Mammary epithelial cell (primary cell): Measurements from ENCODE around the gene KIF21B.

ENCODE experiments used
- EZH2 ChIP-seq: IDR thresholded peaks from 2 replicates; pipeline ENCODE4 v1.6.1; 2012; ENCODE audit warnings: low read length, inconsistent platforms, borderline replicate concordance
- TF ChIP-seq, protein P1 (sequence below), 2 donors: IDR thresholded peaks in 1 of 2; conservative IDR thresholded peaks in 1 of 2; 2 replicates each; pipeline ENCODE4 v1.5.1; 2011 to 2012; ENCODE audit warnings: inconsistent platforms in 2 of 2, low read length in 2 of 2, mild to moderate bottlenecking in 2 of 2, control low read depth in 1 of 2, low read depth in 1 of 2; ENCODE audit not compliant: insufficient read depth in 1 of 2; ENCODE audit errors: extremely low read depth in 1 of 2

DNA sequence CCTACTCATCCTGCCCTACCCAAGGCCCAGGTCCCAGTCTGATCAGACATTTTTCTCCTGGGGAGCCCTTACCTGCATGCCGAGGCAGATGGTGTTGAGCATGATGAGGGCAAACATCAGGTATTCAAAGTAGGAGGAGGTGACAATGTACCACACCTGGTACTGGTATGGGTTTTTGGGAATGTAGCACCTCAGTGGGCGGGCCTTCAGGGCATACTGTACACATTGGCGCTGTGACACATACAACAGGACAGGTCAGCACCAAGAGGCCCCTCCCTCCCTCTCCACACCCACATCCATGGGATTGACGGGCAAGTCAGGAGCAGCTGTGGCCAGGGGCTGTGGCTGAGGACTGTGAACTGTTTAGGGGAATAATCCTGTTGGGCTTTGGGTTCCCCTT is 37.1 kb upstream of the KIF21B start:
- TF ChIP-seq, protein P1, sequence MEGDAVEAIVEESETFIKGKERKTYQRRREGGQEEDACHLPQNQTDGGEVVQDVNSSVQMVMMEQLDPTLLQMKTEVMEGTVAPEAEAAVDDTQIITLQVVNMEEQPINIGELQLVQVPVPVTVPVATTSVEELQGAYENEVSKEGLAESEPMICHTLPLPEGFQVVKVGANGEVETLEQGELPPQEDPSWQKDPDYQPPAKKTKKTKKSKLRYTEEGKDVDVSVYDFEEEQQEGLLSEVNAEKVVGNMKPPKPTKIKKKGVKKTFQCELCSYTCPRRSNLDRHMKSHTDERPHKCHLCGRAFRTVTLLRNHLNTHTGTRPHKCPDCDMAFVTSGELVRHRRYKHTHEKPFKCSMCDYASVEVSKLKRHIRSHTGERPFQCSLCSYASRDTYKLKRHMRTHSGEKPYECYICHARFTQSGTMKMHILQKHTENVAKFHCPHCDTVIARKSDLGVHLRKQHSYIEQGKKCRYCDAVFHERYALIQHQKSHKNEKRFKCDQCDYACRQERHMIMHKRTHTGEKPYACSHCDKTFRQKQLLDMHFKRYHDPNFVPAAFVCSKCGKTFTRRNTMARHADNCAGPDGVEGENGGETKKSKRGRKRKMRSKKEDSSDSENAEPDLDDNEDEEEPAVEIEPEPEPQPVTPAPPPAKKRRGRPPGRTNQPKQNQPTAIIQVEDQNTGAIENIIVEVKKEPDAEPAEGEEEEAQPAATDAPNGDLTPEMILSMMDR (conservative IDR thresholded peaks at IDR 0.05 in 1 of 2, IDR thresholded peaks at IDR 0.05 in 1 of 2; ENCODE audit: extremely low read depth in 1 of 2, insufficient read depth in 1 of 2, low read depth in 1 of 2, low read length in 2 of 2), result no peak
- no peak for TF ChIP-seq EZH2
